Measurements from ENCODE around the gene ZBTB20.

Gene ZBTB20

GRCh38 chr3:114364806-114365654 is 782.1 kb downstream of the ZBTB20 start:
- DNase-seq (ENCODE audit: low read depth) = no peak

- DNase-seq (ENCODE audit: low read depth) = peak; percentile 76
Observed at GRCh38 chr3:114363554-114364202, 783.4 kb downstream of the ZBTB20 start.

GRCh38 chr3:114362815-114363214 is 784.3 kb downstream of the ZBTB20 start:
- no peak for DNase-seq (ENCODE audit: low read depth)

GRCh38 chr3:114361391-114361790 is 785.7 kb downstream of the ZBTB20 start:
- DNase-seq (ENCODE audit: low read depth) = no peak

GRCh38 chr3:114356525-114356924 is 790.6 kb downstream of the ZBTB20 start:
- DNase-seq (ENCODE audit: low read depth) = no peak

GRCh38 chr3:114356066-114356465 is 791.0 kb downstream of the ZBTB20 start:
- DNase-seq (ENCODE audit: low read depth) = no peak

GRCh38 chr3:114355653-114356052 is 791.4 kb downstream of the ZBTB20 start:
- no peak for DNase-seq (ENCODE audit: low read depth)

- no peak for DNase-seq (ENCODE audit: low read depth)
Observed at GRCh38 chr3:114351822-114352145, 795.3 kb downstream of the ZBTB20 start.

- no peak for DNase-seq (ENCODE audit: low read depth)
Observed at GRCh38 chr3:114351123-114351821, 795.8 kb downstream of the ZBTB20 start.

GRCh38 chr3:114350690-114351089 is 796.4 kb downstream of the ZBTB20 start:
- no peak for DNase-seq (ENCODE audit: low read depth)

- no peak for DNase-seq (ENCODE audit: low read depth)
Observed at GRCh38 chr3:114350271-114350670, 796.8 kb downstream of the ZBTB20 start.

GRCh38 chr3:114344492-114344891 is 802.6 kb downstream of the ZBTB20 start:
- DNase-seq (ENCODE audit: low read depth) = no peak

GRCh38 chr3:114338651-114339357 is 808.3 kb downstream of the ZBTB20 start:
- DNase-seq (ENCODE audit: low read depth) = no peak

GRCh38 chr3:114336857-114337256 is 810.2 kb downstream of the ZBTB20 start:
- DNase-seq (ENCODE audit: low read depth) = no peak

- no peak for DNase-seq (ENCODE audit: low read depth)
Observed at GRCh38 chr3:114336122-114336697, 810.9 kb downstream of the ZBTB20 start.

- DNase-seq (ENCODE audit: low read depth) = no peak
Observed at GRCh38 chr3:114333923-114334240, 813.2 kb downstream of the ZBTB20 start.

GRCh38 chr3:114333180-114333922 is 813.7 kb downstream of the ZBTB20 start:
- DNase-seq (ENCODE audit: low read depth) = no peak

- no peak for DNase-seq (ENCODE audit: low read depth)
Observed at GRCh38 chr3:114332342-114333179, 814.5 kb downstream of the ZBTB20 start.

GRCh38 chr3:114331710-114332109 is 815.4 kb downstream of the ZBTB20 start:
- no peak for DNase-seq (ENCODE audit: low read depth)

- DNase-seq (ENCODE audit: low read depth) = no peak
Observed at GRCh38 chr3:114331007-114331406, 816.1 kb downstream of the ZBTB20 start.

GRCh38 chr3:114329823-114330222 is 817.3 kb downstream of the ZBTB20 start:
- no peak for DNase-seq (ENCODE audit: low read depth)
